Prostate gland (tissue), 2 donors: ENCODE data around the gene SF3B2.

ENCODE experiments used
- POLR2AphosphoS5 ChIP-seq: sonication (generic); formaldehyde crosslinking; IDR thresholded peaks from one replicate; pipeline ENCODE4 v1.6.1; 2017; ENCODE audit warnings: antibody characterized with exemption
- TF ChIP-seq, protein P1 (sequence below), 4 experiments: fragments of 200-600 bp in 2 of 4; fragments of 450-650 bp in 2 of 4; sonication (generic) in 2 of 4; IDR thresholded peaks; 1 replicate in 3 of 4; 2 replicates in 1 of 4; pipeline ENCODE4 v1.5.1; 2016 to 2019; ENCODE audit warnings: antibody characterized with exemption in 4 of 4, mild to moderate bottlenecking in 2 of 4, moderate library complexity in 2 of 4

GRCh38 chr11:66070604-66071380 is 18.6 kb downstream of the SF3B2 start:
- TF ChIP-seq, protein P1, sequence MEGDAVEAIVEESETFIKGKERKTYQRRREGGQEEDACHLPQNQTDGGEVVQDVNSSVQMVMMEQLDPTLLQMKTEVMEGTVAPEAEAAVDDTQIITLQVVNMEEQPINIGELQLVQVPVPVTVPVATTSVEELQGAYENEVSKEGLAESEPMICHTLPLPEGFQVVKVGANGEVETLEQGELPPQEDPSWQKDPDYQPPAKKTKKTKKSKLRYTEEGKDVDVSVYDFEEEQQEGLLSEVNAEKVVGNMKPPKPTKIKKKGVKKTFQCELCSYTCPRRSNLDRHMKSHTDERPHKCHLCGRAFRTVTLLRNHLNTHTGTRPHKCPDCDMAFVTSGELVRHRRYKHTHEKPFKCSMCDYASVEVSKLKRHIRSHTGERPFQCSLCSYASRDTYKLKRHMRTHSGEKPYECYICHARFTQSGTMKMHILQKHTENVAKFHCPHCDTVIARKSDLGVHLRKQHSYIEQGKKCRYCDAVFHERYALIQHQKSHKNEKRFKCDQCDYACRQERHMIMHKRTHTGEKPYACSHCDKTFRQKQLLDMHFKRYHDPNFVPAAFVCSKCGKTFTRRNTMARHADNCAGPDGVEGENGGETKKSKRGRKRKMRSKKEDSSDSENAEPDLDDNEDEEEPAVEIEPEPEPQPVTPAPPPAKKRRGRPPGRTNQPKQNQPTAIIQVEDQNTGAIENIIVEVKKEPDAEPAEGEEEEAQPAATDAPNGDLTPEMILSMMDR (IDR thresholded peaks at IDR 0.05) = no peak
- no peak for TF ChIP-seq POLR2AphosphoS5
